HCT116 (cell line): ENCODE results near the gene PTPN23. TPM values are rescaled to one million over a fixed set of nuclear protein-coding genes. Genes with fewer than 3 reads are reported as not detected.

Experiments
- ATAC-seq: fragments of 200-7000 bp; cut with Tn5 transposase; 2 replicates; pipeline ENCODE4 v1.9.1; 2020; ENCODE audit warnings: mild to moderate bottlenecking, moderate library complexity
- BruUV-seq: library from RNA; stranded (reverse); fragments of 400-500 nt; replicated peaks from 2 replicates; lab custom pipeline; 2021; lab: Mats Ljungman, UMichigan
- CTCF ChIA-PET: fragments of 300-600 bp; sonication (Branson Sonifier 250); formaldehyde crosslinking; loops from one replicate; lab custom pipeline; 2021; ENCODE audit warnings: antibody characterized with exemption; lab: Charles Lee
- POLR2A ChIA-PET: fragments of 300-600, 350-600 bp; sonication (Branson Sonifier 250); formaldehyde crosslinking; loops from one replicate; lab custom pipeline; 2021; ENCODE audit warnings: antibody characterized with exemption; lab: Charles Lee
- RAD21 ChIA-PET, 2 experiments: fragments of 300-600 bp; sonication (Branson Sonifier 250); formaldehyde crosslinking; loops; one replicate each; lab custom pipeline; 2023; ENCODE audit warnings: low total read pairs in 2 of 2; ENCODE audit not compliant: uncharacterized antibody in 2 of 2, unreplicated experiment in 2 of 2, low non-redundant PET in 1 of 2; lab: Charles Lee
- DNase-seq: peaks from one replicate; pipeline ENCODE4 v3.0.0-alpha.2; 2010; ENCODE audit warnings: low read depth, low spot score
- H2AFZ ChIP-seq: fragments of 200-600 bp; shearing (Covaris generic), sonication (generic); 2 replicates; pipeline ENCODE4 v1.6.1; 2017; ENCODE audit warnings: low read depth, mixed run types, mixed read lengths, antibody characterized with exemption, low read length; ENCODE audit not compliant: poor library complexity, severe bottlenecking
- H3K27ac ChIP-seq: 2 replicates; pipeline ENCODE4 v1.5.1; 2012; ENCODE audit warnings: low read depth, low read length
- H3K27me3 ChIP-seq: fragments of 200-600 bp; sonication (generic); 2 replicates; pipeline ENCODE4 v1.6.1; 2016; ENCODE audit warnings: mixed run types, low read length, mixed read lengths; ENCODE audit not compliant: insufficient read depth
- H3K36me3 ChIP-seq, 2 experiments: fragments of 200-500 bp in 1 of 2; fragments of 200-600 bp in 1 of 2; sonication (Bioruptor generic) in 1 of 2; sonication (generic) in 1 of 2; 2 replicates each; pipeline versions ENCODE4 v1.5.1 to v1.6.1; 2014 to 2016; ENCODE audit warnings: low read length in 2 of 2, inconsistent platforms in 1 of 2, mixed read lengths in 1 of 2, mixed run types in 1 of 2; ENCODE audit not compliant: insufficient read depth in 2 of 2, control insufficient read depth in 1 of 2
- H3K4me1 ChIP-seq, 2 experiments: fragments of 200-600 bp in 1 of 2; sonication (generic) in 1 of 2; 2 replicates each; pipeline versions ENCODE4 v1.5.1 to v1.6.1; 2012 to 2017; ENCODE audit warnings: low read length in 2 of 2, inconsistent platforms in 1 of 2, mild to moderate bottlenecking in 1 of 2, mixed read lengths in 1 of 2, mixed run types in 1 of 2, moderate library complexity in 1 of 2; ENCODE audit not compliant: insufficient read depth in 2 of 2, control insufficient read depth in 1 of 2
- H3K4me2 ChIP-seq: fragments of 200-600 bp; sonication (generic); 2 replicates; pipeline ENCODE4 v1.6.1; 2017; ENCODE audit warnings: mixed run types, low read length, mixed read lengths
- H3K4me3 ChIP-seq, 2 experiments: fragments of 200-600 bp in 1 of 2; sonication (generic) in 1 of 2; replicated peaks in 1 of 2; 2 replicates each; pipeline ENCODE4 v1.5.1; 2011 to 2016; ENCODE audit warnings: low read length in 2 of 2, control low read depth in 1 of 2, low read depth in 1 of 2, mild to moderate bottlenecking in 1 of 2, mixed read lengths in 1 of 2, mixed run types in 1 of 2
- H3K79me2 ChIP-seq: fragments of 200-600 bp; sonication (generic); 2 replicates; pipeline ENCODE4 v1.6.1; 2017; ENCODE audit warnings: mild to moderate bottlenecking, mixed run types, low read length, moderate library complexity, mixed read lengths; ENCODE audit not compliant: insufficient read depth
- H3K9ac ChIP-seq: fragments of 200-600 bp; sonication (generic); 2 replicates; pipeline ENCODE4 v1.6.1; 2016; ENCODE audit warnings: low read length, mixed read lengths
- H3K9me2 ChIP-seq: fragments of 200-600 bp; sonication (generic), shearing (Covaris generic); 2 replicates; pipeline ENCODE4 v1.6.1; 2017; ENCODE audit warnings: mixed run types, mild to moderate bottlenecking, moderate library complexity; ENCODE audit not compliant: insufficient read depth
- H3K9me3 ChIP-seq, 2 experiments: fragments of 200-500 bp in 1 of 2; fragments of 200-600 bp in 1 of 2; sonication (Bioruptor generic) in 1 of 2; sonication (generic) in 1 of 2; 2 replicates each; pipeline ENCODE4 v1.6.1; 2014 to 2017; ENCODE audit warnings: low read length in 2 of 2, mixed read lengths in 2 of 2, inconsistent platforms in 1 of 2, low read depth in 1 of 2, mild to moderate bottlenecking in 1 of 2, mixed run types in 1 of 2, moderate library complexity in 1 of 2; ENCODE audit not compliant: control insufficient read depth in 1 of 2, insufficient read depth in 1 of 2
- H4K20me1 ChIP-seq: fragments of 200-600 bp; sonication (generic), shearing (Covaris generic); 2 replicates; pipeline ENCODE4 v1.6.1; 2017; ENCODE audit warnings: mixed run types, mild to moderate bottlenecking, moderate library complexity; ENCODE audit not compliant: insufficient read depth
- CBX3 ChIP-seq: IDR thresholded peaks from 2 replicates; pipeline ENCODE4 v1.6.1; 2012; ENCODE audit warnings: low read depth
- EGR1 ChIP-seq: IDR thresholded peaks from 2 replicates; pipeline ENCODE4 v1.6.1; 2012; ENCODE audit warnings: low read depth
- EZH2phosphoT487 ChIP-seq: fragments of 200-600 bp; IDR thresholded peaks from 2 replicates; pipeline ENCODE4 v1.6.1; 2018; ENCODE audit warnings: antibody characterized with exemption, borderline replicate concordance
- JUND ChIP-seq: IDR thresholded peaks from 2 replicates; pipeline ENCODE4 v1.6.1; 2012
- MAX ChIP-seq: IDR thresholded peaks from 2 replicates; pipeline ENCODE4 v1.6.1; 2012
- POLR2AphosphoS5 ChIP-seq: IDR thresholded peaks from 2 replicates; pipeline ENCODE4 v1.6.1; 2011; ENCODE audit warnings: mild to moderate bottlenecking, low read depth, low read length, moderate library complexity
- RAD21 ChIP-seq: IDR thresholded peaks from 2 replicates; pipeline ENCODE4 v1.6.1; 2012; ENCODE audit warnings: low read depth, mild to moderate bottlenecking
- SRF ChIP-seq: IDR thresholded peaks from 2 replicates; pipeline ENCODE4 v1.6.1; 2012; ENCODE audit warnings: low read depth
- TCF7L2 ChIP-seq: IDR thresholded peaks from 2 replicates; pipeline ENCODE4 v1.7.0; 2011; ENCODE audit warnings: borderline replicate concordance, inconsistent platforms; ENCODE audit not compliant: insufficient read depth, insufficient read length; ENCODE audit errors: extremely low read depth
- YY1 ChIP-seq: IDR thresholded peaks from 2 replicates; pipeline ENCODE4 v1.6.1; 2011; ENCODE audit warnings: low read length, low read depth, moderate library complexity, mild to moderate bottlenecking; ENCODE audit not compliant: insufficient replicate concordance; ENCODE audit errors: extremely low read depth
- ZFX ChIP-seq: fragments of 450-650 bp; IDR thresholded peaks from 2 replicates; pipeline ENCODE4 v1.6.1; 2017
- ZNF274 ChIP-seq: fragments of 200-500 bp; sonication (Bioruptor generic); IDR thresholded peaks from 2 replicates; pipeline ENCODE4 v1.6.1; 2014; ENCODE audit warnings: mild to moderate bottlenecking, low read depth, low read length, inconsistent platforms
- intact Hi-C: fragments of 100-400 bp; cut with micrococcal nuclease; formaldehyde crosslinking; loops from 2 replicates; pipeline ENCODE4 v1.10.0; 2022
- total RNA-seq: library from RNA; stranded (reverse); gene quantifications from one replicate; pipeline ENCODE4 v1.2.1, GENCODE V29; 2021; ENCODE audit not compliant: unreplicated experiment
- TF ChIP-seq, protein P1 (sequence below): IDR thresholded peaks from 2 replicates; pipeline ENCODE4 v1.6.1; 2011; ENCODE audit warnings: mild to moderate bottlenecking, low read length, moderate library complexity; ENCODE audit not compliant: insufficient replicate concordance; ENCODE audit errors: extremely low read depth
- TF ChIP-seq, protein P2 (sequence below), 3 experiments: fragments of 200-600 bp in 1 of 3; sonication (generic) in 1 of 3; IDR thresholded peaks in 2 of 3; conservative IDR thresholded peaks in 1 of 3; 2 replicates each; pipeline ENCODE4 v1.5.1; 2012 to 2017; ENCODE audit warnings: low read depth in 2 of 3, low read length in 2 of 3, antibody characterized with exemption in 1 of 3, borderline replicate concordance in 1 of 3, control low read depth in 1 of 3, mild to moderate bottlenecking in 1 of 3, mixed read lengths in 1 of 3, mixed run types in 1 of 3, moderate library complexity in 1 of 3; ENCODE audit not compliant: insufficient read depth in 1 of 3

Gene PTPN23
- total RNA-seq, 1 experiment from 2014 or later = 56.5 TPM

DNA sequence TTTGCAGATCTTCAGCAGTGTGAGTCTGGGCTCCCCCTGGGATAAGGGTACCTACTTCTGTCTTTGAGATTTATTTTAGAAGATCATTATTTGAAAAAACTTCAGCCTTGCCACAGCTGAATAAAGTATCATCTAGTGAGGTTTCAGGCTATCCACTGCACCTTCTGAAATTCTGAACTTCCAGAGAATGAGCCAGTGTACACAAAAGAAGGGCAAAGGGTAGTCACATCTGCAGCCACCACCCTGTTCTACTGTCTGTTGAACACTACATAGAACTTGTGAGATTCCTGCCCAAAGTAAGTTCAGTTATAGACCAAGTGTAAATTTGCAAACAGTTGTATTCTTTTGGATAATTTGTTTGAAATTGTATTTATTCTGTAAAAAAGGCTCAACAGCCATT is 38.0 kb upstream of the PTPN23 start:
- Histone ChIP-seq H3K36me3 (peaks cover 0 to 9% of the 10 kb centered on the region in 2 experiments; a peak in 1 of 4 replicates), H2AFZ (no peak overlapping the region), H3K4me3 (no peak overlapping the region), H3K9me3 (no peaks in the 10 kb centered on the region), H4K20me1 (no peaks in the 10 kb centered on the region), H3K79me2 (no peaks in the 10 kb centered on the region), H3K9me2 (no peaks in the 10 kb centered on the region), H3K4me1 (no peaks in the 10 kb centered on the region), H3K4me2 (no peak overlapping the region), H3K27ac (no peak overlapping the region)
- ChIA-PET CTCF (interaction anchor here (1.6 kb wide), 1 partner anchor 19 kb away, joined by 4 read pairs; no protein-coding TSS in a partner anchor), POLR2A (no interaction called here)
- no TSS peak for BruUV-seq
- no peak for ATAC-seq
- intact Hi-C loops = no loop called here
- no peak for DNase-seq
- TF ChIP-seq CBX3 = no peak
- no peak for TF ChIP-seq TCF7L2
- TF ChIP-seq, protein P1, sequence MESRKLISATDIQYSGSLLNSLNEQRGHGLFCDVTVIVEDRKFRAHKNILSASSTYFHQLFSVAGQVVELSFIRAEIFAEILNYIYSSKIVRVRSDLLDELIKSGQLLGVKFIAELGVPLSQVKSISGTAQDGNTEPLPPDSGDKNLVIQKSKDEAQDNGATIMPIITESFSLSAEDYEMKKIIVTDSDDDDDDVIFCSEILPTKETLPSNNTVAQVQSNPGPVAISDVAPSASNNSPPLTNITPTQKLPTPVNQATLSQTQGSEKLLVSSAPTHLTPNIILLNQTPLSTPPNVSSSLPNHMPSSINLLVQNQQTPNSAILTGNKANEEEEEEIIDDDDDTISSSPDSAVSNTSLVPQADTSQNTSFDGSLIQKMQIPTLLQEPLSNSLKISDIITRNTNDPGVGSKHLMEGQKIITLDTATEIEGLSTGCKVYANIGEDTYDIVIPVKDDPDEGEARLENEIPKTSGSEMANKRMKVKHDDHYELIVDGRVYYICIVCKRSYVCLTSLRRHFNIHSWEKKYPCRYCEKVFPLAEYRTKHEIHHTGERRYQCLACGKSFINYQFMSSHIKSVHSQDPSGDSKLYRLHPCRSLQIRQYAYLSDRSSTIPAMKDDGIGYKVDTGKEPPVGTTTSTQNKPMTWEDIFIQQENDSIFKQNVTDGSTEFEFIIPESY = no peak
- no peak for TF ChIP-seq MAX
- TF ChIP-seq ZFX = no peak
- TF ChIP-seq EGR1 = no peak
- no peak for TF ChIP-seq POLR2AphosphoS5
- no peak for TF ChIP-seq SRF
- no peak for TF ChIP-seq RAD21
- no peak for TF ChIP-seq ZNF274
- TF ChIP-seq JUND = no peak
- TF ChIP-seq EZH2phosphoT487 = no peak
- TF ChIP-seq, protein P2, sequence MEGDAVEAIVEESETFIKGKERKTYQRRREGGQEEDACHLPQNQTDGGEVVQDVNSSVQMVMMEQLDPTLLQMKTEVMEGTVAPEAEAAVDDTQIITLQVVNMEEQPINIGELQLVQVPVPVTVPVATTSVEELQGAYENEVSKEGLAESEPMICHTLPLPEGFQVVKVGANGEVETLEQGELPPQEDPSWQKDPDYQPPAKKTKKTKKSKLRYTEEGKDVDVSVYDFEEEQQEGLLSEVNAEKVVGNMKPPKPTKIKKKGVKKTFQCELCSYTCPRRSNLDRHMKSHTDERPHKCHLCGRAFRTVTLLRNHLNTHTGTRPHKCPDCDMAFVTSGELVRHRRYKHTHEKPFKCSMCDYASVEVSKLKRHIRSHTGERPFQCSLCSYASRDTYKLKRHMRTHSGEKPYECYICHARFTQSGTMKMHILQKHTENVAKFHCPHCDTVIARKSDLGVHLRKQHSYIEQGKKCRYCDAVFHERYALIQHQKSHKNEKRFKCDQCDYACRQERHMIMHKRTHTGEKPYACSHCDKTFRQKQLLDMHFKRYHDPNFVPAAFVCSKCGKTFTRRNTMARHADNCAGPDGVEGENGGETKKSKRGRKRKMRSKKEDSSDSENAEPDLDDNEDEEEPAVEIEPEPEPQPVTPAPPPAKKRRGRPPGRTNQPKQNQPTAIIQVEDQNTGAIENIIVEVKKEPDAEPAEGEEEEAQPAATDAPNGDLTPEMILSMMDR (IDR thresholded peaks at IDR 0.05 in 2 of 3, conservative IDR thresholded peaks at IDR 0.05 in 1 of 3; ENCODE audit: borderline replicate concordance in 1 of 3, insufficient read depth in 1 of 3, low read depth in 2 of 3, low read length in 2 of 3) = no peak
- TF ChIP-seq YY1 = no peak
- TF ChIP-seq, all 23 proteins: peak for 0
- no peak overlapping the region for H3K9ac ChIP-seq
- RAD21 ChIA-PET = no interaction called here
- H3K27me3 ChIP-seq = no peaks in the 10 kb centered on the region
